Cardiac muscle cell (in vitro differentiated cells and primary cell): ENCODE data around the gene CD52. TPM values are rescaled to one million over a fixed set of nuclear protein-coding genes. Genes with fewer than 3 reads are reported as not detected.

Experiments
- DNase-seq, 2 donors: peaks; one replicate each; pipeline versions ENCODE4 v3.0.0 to v3.0.0-alpha.2; 2010 to 2017; ENCODE audit warnings: low read depth in 1 of 2, low spot score in 1 of 2
- H3K27ac ChIP-seq: fragments of 200-600 bp; sonication (generic); 2 replicates; pipeline ENCODE4 v1.5.1; 2016
- H3K27me3 ChIP-seq: fragments of 200-600 bp; sonication (generic); 2 replicates; pipeline ENCODE4 v1.6.0; 2016; ENCODE audit warnings: control low read depth
- H3K36me3 ChIP-seq: fragments of 200-600 bp; sonication (generic); 2 replicates; pipeline ENCODE4 v1.5.1; 2016; ENCODE audit warnings: control low read depth
- H3K4me1 ChIP-seq: fragments of 200-600 bp; sonication (generic); 2 replicates; pipeline ENCODE4 v1.8.1; 2017; ENCODE audit warnings: low read depth, mild to moderate bottlenecking, mixed run types
- H3K4me3 ChIP-seq: fragments of 200-600 bp; sonication (generic); 2 replicates; pipeline ENCODE4 v1.5.1; 2016; ENCODE audit warnings: mild to moderate bottlenecking
- H3K9me3 ChIP-seq: fragments of 200-600 bp; sonication (generic); 2 replicates; pipeline ENCODE4 v1.5.1; 2017; ENCODE audit warnings: low read depth, mild to moderate bottlenecking, control low read depth
- polyA plus RNA-seq: library from polyadenylated mRNA; unstranded; fragments of >200 nt; fragmentation: Nextera tagmentation; extraction: Ambion mirVana; gene quantifications from 2 replicates; pipeline ENCODE4 v1.2.1, GENCODE V29; 2016
- total RNA-seq: library from RNA; depleted of rRNA; stranded (reverse); fragments of >200 nt; gene quantifications from 2 replicates; pipeline ENCODE4 v1.2.3, GENCODE V29; 2016
- TF ChIP-seq, protein P1 (sequence below): IDR thresholded peaks from 2 replicates; pipeline ENCODE4 v1.5.1; 2012; ENCODE audit warnings: low read depth, mild to moderate bottlenecking, low read length

The CD52 gene
- total and polyA plus RNA-seq, 2 experiments from 2014 or later = 3.3 TPM; not detected in 1

DNA sequence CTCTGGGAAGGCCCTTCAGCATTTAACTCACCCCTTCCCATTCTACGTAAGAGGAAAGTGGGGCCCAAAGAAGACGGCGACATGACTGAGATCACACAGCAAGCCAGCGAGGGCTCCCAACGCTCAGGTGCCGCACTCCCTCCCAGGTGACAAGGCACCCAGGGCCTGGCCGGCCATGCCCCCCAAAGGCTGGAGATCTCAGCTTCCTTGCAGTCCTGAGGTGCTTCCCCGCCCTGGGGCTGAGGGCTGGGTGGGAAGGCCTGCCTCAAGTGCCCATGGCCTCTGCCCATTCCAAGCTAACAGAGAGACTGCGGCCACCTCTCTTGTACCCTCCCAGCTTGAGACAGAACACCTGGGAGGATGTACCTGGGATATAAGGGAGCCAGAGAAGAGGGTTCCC lies 37.2 kb downstream of the CD52 start:
- no peak overlapping the region for H3K4me3 ChIP-seq
- no peak overlapping the region for H3K27ac ChIP-seq
- peaks cover 34% of the 10 kb centered on the region for H3K27me3 ChIP-seq
- no peaks in the 10 kb centered on the region for H3K36me3 ChIP-seq
- H3K9me3 ChIP-seq = no peaks in the 10 kb centered on the region
- DNase-seq = no peak
- peaks cover 10% of the 10 kb centered on the region for H3K4me1 ChIP-seq
- TF ChIP-seq, protein P1, sequence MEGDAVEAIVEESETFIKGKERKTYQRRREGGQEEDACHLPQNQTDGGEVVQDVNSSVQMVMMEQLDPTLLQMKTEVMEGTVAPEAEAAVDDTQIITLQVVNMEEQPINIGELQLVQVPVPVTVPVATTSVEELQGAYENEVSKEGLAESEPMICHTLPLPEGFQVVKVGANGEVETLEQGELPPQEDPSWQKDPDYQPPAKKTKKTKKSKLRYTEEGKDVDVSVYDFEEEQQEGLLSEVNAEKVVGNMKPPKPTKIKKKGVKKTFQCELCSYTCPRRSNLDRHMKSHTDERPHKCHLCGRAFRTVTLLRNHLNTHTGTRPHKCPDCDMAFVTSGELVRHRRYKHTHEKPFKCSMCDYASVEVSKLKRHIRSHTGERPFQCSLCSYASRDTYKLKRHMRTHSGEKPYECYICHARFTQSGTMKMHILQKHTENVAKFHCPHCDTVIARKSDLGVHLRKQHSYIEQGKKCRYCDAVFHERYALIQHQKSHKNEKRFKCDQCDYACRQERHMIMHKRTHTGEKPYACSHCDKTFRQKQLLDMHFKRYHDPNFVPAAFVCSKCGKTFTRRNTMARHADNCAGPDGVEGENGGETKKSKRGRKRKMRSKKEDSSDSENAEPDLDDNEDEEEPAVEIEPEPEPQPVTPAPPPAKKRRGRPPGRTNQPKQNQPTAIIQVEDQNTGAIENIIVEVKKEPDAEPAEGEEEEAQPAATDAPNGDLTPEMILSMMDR = no peak

- Histone ChIP-seq H3K27ac (no peak overlapping the region), H3K4me1 (peaks cover 7% of the 10 kb centered on the region), H3K9me3 (no peaks in the 10 kb centered on the region), H3K36me3 (no peaks in the 10 kb centered on the region), H3K27me3 (peaks cover 45% of the 10 kb centered on the region), H3K4me3 (no peak overlapping the region)
- no peak for DNase-seq
- TF ChIP-seq, protein P1 = no peak
Measured at GRCh38 chr1:26356106-26356505, 38.3 kb downstream of the CD52 start.

DNA sequence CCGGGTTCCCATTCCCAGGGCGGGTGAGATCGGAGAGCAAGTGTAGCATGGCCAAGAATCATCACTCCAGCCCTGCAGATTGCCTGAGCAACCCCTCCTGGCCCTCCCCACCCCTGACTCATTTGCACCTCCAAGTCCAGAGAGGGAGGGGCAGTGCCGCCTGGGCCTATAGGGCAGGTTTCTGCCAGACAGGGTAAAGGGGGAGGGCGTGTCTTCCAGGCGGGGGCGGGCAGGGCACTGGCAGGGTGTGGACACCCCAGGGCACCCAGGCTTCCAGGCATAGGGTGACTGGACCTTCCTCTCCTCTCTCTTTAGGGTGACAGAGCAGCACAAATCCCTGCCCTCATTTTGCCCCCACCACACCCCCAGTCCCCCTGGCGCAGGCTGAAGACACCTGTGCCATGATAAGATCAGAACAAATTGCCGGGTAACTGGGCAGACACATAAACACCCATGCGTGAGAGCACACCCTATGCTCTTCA lies 39.4 kb downstream of the CD52 start:
- Histone ChIP-seq H3K4me3 (no peak overlapping the region), H3K9me3 (no peaks in the 10 kb centered on the region), H3K27me3 (peaks cover 55% of the 10 kb centered on the region), H3K36me3 (no peaks in the 10 kb centered on the region), H3K27ac (no peak overlapping the region), H3K4me1 (no peaks in the 10 kb centered on the region)
- TF ChIP-seq, protein P1 = no peak
- no peak for DNase-seq

- Histone ChIP-seq H3K4me3 (no peak overlapping the region), H3K27me3 (peaks cover 58% of the 10 kb centered on the region), H3K9me3 (no peaks in the 10 kb centered on the region), H3K36me3 (no peaks in the 10 kb centered on the region), H3K4me1 (no peaks in the 10 kb centered on the region), H3K27ac (no peak overlapping the region)
- no peak for DNase-seq
- TF ChIP-seq, protein P1 = no peak
Measured at GRCh38 chr1:26358411-26359384, 40.9 kb downstream of the CD52 start.

DNA sequence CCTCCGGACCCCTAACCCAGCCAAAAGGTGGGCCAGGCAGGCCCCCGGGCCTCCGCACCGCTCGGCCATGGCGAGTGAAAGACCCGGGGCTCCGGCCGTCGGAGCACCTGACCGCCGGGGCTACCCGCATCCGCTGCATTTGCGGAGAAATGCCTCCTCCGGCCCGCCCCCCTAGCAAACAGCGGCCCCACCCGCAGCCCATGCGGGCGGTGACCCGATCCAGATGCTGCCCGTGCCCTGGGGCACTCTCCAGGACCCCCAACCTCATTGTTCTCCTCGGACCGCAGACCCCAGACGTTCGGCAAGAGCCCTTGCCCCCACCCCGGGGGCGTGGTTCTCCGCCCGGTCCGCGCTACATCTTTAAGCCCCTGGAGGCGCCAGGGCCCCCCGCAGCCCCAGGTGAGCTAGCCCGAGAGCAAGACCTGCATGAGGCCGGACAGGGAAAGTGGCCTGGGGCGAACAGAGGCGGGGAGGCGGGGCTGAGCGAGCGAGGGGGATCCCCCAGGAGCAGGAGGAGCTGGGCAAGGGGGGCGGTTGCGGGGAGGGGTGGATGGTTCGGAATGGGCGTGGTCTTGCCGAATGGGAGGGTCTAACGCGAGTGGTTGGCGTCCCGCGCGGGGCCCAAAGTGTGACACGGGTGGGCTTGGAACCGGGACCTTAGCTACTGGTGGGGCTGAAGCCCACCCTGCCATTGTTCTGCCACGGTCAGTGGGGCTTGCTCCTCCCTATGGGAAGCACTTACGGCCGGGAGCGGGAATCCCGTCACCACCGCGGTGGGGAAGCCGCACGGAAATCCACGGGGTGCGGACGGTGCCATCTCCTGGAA lies 42.4 kb downstream of the CD52 start:
- H3K4me3 ChIP-seq = peak overlapping the region; percentile 15
- no peaks in the 10 kb centered on the region for H3K36me3 ChIP-seq
- H3K27me3 ChIP-seq = peaks cover 61% of the 10 kb centered on the region
- TF ChIP-seq, protein P1 = no peak
- no peaks in the 10 kb centered on the region for H3K9me3 ChIP-seq
- DNase-seq = no peak
- no peak overlapping the region for H3K27ac ChIP-seq
- no peaks in the 10 kb centered on the region for H3K4me1 ChIP-seq
